Left renal pelvis (tissue), 4 donors: ENCODE measurements around the gene PRAMEF20. TPM values are rescaled to one million over a fixed set of nuclear protein-coding genes. Genes with fewer than 3 reads are reported as not detected.
"Not testable (repeated sequence)": the region's sequence is repeated elsewhere in the genome, so short reads cannot be mapped to it uniquely, and the experiment has no call there.

Experiments used
- DNase-seq, 4 donors: peaks; one replicate each; pipeline ENCODE4 v3.0.0-alpha.2; 2013; ENCODE audit warnings: low read depth in 4 of 4, low spot score in 3 of 4
- polyA plus RNA-seq, 4 donors: library from polyadenylated mRNA; unstranded; fragments of 120-200 nt; gene quantifications; one replicate each; pipeline ENCODE4 v1.2.1, GENCODE V29; 2013; ENCODE audit not compliant: insufficient read length in 4 of 4

The PRAMEF20 gene
- not detected for polyA plus RNA-seq

DNA sequence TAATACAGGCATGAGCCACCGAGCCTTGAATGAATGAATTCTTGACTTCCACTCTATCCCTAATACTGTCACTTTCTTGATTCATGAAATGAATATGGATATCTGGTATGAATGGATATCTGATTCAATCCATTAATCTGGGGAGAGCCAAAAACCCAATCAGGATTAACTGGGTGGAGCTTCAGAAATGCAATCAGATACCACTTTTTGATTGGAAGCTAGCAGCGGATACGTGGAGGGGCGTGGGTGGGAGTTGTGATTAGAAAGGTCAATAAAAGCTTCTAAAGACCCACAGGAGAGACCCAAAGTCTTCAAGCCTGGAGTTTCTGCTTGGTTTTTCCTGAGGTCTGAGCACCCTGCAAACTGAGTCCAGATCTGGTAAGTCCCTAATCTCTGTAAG lies at the start of gene PRAMEF20:
TSS of gene PRAMEF20 (plus strand) at position 301 of the 400 bp plus-strand sequence. CDS start 5,905 bp downstream, outside the sequence.
- not testable (repeated sequence) for DNase-seq

- not testable (repeated sequence) for DNase-seq
Measured at GRCh38 chr1:13362364-13362763, 47.9 kb upstream of the PRAMEF20 start.

DNA sequence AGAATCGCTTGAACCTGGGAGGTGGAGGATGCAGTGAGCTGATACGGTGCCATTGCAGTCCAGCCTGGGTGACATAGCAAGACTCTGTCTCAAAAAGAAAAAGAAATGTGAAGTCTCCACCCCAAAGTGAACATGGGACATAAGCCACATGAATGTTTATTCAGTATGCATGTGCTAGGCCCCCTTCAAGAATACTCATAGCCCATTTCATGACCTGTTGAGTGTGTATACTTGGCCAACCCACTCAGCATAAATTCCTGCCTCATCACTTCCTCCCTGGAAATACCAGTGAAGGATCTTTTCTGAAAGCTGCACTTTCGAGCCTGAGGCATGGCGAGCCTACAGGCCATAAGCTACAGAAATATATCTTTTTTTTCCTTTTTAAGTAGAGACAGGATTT lies 45.3 kb upstream of the PRAMEF20 start:
- DNase-seq: not testable (repeated sequence)

DNA sequence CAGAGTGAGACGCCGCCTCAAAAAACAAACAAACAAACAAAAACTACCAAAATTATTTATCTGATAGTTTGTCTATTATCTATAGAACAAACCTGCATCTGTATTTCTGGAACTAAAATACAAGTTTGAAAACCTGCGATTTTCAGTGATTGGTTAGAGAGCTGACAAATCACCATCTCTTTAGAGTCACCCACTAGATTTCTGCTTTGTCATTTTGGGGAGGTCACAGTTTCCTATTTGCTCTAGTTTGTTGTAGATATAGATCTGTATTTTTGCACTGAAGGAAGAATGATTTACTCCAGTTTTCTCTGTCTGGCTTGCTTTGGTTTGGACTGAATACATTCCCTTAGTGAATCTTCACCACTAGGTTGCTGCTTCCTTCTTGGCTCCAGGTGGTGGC lies 43.7 kb upstream of the PRAMEF20 start:
- DNase-seq: not testable (repeated sequence)

DNA sequence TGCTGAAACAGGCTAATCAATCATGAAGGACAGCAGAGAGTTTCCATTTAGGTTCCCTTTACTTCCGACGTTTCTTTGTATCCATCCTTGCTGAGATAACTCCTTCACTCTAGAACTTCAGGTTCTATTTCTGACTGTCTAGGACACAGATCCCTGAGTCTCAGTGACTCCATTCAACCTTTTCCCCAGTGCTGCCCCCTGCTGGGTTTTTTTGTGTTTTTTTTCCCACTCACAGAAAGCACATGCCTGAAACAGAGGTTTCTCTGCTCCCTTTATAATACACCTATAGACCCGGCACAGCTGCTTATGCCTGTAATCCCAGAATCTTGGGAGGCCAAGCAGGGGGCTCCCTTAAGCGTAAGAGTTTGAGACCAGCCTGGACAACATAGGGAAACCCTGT lies 41.7 kb upstream of the PRAMEF20 start:
- DNase-seq: not testable (repeated sequence)

- DNase-seq: not testable (repeated sequence)
Measured at GRCh38 chr1:13378983-13379382, 31.3 kb upstream of the PRAMEF20 start.

- DNase-seq: not testable (repeated sequence)
Measured at GRCh38 chr1:13380380-13380779, 29.9 kb upstream of the PRAMEF20 start.

DNA sequence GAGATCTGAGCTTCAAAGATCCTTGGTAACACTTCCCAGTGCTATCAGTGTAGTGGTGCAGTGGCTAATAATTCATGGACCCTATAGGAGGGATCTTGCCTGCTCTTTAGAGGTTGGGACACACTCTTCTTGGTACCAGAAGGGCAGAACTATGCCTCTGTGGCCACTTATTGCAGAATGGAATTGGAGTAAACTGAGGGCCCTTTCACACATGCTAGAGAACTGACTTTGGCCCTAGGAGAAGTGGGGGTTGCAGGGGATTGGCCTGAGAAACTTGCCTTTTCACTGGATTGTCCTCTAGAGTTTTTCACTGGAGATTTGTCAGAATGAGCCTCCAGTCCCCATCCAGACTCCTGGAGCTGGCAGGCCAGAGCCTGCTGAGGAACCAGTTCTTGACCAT lies 20.9 kb upstream of the PRAMEF20 start, which contains the start of gene PRAMEF17:
TSS of gene PRAMEF17 (plus strand) at position 301 of the 400 bp plus-strand sequence. CDS start at position 327, 26 bp downstream.
- DNase-seq: not testable (repeated sequence)

DNA sequence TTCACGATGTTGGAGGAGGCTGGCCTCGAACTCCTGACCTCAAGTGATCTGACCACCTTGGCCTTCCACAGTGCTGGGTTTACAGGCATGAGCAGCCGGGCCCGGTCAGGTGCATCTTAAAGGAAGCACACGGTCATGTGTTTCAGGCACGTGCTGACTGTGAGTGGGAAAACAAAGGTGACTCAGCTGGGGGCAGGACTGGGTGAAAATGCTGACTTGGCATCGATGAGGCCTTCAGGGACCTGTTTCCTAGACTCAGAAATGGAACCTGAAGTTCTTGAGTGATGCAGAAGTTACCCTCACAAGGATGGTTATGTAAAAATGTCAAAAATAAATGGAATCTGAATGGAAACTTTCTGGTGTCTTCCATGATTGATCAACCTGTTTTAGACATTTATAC lies 17.2 kb upstream of the PRAMEF20 start:
- not testable (repeated sequence) for DNase-seq

- not testable (repeated sequence) for DNase-seq
Measured at GRCh38 chr1:13394761-13395160, 15.5 kb upstream of the PRAMEF20 start.

DNA sequence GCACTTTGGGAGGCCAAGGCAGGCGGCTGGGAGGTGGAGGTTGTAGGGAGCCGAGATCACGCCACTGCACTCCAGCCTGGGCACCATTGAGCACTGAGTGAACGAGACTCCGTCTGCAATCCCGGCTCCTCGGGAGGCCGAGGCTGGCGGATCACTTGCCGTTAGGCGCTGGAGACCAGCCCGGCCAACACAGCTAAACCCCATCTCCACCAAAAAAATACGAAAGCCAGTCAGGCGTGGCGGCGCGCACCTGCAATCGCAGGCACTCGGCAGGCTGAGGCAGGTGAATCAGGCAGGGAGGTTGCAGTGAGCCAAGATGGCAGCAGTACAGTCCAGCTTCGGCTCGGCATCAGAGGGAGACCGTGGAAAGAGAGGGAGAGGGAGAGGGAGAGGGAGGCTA lies 14.9 kb upstream of the PRAMEF20 start:
- DNase-seq: not testable (repeated sequence)

GRCh38 chr1:13407811-13408210 lies 2.4 kb upstream of the PRAMEF20 start:
- DNase-seq: no peak

GRCh38 chr1:13430495-13430894 lies 20.2 kb downstream of the PRAMEF20 start:
- DNase-seq: no peak

DNA sequence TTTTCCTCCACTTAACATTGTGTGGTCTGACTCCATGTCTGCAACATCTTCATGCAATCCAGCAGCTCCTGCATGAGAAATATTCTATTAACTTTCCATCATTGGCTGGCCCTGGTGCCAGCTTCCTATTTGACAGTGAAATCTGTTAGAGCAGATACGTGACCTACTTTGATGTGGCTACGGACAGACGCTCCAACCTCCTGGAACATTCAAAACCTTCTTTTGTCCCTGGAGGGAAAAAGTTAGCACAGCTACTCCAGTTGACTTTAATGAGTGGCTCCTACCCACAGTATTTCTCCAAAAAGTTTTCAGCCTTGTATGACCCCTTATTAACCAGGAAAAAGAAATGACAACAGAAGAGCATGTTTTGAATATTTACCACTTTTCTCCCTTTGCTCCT lies 22.0 kb downstream of the PRAMEF20 start:
- no peak for DNase-seq

DNA sequence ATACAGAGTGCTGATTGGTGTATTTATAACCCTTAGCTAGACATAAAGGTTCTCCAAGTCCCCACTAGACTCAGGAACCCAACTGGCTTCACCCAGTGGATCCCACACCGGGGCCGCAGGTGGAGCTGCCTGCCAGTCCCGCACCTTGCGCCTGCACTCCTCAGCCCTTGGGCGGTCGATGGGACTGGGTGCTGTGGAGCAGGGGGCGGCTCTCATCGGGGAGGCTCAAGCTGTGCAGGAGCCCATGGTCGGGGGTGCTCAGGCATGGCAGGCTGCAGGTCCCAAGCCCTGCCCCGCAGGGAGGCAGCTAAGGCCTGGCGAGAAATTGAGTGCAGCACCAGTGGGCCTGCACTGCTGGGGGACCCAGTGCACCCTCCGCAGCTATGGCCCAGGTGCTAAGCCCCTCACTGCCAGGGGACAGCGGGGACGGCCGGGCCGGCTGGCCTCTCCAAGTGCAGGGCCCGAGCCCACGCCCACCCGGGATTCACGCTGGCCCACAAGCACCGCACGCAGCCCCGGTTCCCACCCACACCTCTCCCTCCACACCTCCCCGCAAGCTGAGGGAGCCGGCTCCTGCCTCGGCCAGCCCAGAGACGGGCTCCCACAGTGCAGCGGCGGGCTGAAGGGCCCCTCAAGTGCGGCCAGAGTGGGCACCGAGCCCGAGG lies 23.6 kb downstream of the PRAMEF20 start:
- DNase-seq: not testable (repeated sequence)

GRCh38 chr1:13435458-13435857 lies 25.2 kb downstream of the PRAMEF20 start:
- no peak for DNase-seq

- not testable (repeated sequence) for DNase-seq
Measured at GRCh38 chr1:13439104-13439783, 29.0 kb downstream of the PRAMEF20 start.

DNA sequence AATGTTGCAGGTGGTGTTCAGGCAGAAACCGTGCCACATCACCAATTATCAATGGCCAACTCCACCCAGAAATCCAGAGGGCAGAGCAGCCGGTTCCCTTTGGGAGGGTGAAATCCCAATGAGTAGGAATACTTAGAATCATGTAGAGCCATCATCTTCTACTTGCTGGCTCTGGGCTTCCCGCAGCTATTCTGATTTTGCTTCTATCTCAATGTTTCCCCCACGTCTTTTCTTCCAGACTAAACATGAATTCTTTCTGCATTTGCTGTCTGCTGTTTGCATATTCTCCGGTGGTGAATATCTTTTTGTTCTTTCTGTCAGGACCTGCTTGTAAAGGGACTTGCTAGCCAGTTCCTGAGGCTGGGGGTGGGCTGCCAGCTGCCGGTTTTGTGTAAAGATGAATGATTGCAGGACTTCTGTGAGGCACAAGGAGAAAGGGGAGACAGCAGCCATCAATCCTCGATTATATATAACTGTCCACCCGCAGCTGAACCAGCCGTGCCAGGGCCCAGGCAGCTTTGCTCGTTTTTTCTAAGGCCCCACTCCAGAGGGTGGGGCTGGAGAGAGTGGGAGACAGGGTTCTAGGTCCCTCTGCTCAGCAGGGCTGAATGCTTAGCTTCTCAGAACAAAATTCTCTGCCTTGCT lies 33.2 kb downstream of the PRAMEF20 start:
- DNase-seq: no peak

- DNase-seq: no peak
Measured at GRCh38 chr1:13450204-13450603, 40.0 kb downstream of the PRAMEF20 start.

DNA sequence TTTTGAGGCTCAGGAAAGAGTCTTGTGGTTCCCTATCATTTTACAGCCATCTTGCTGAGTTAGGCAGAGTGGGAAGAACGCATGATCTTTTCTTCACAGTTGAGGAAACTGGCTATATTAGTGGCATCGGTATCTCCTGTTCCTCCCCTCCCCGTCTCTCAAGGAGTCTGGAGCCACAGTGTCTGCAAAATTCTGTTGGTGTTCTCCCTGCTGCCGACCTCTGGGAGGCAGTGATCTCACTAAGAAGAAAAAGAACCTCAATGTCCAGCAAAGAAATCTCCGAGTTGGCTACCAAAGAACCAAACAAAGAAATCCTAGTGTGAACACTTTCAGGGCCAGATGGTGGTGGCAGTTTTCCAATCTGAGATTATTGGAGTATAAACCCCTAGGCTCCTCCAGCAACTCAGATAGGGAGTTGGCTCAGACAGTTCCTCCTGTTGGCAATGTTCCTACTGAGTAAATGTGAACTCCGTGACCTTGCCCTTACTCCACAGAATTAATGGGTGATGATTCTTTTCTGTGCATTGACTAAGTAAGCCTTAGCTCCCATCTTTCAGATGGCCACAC lies 41.2 kb downstream of the PRAMEF20 start:
- no peak for DNase-seq

DNA sequence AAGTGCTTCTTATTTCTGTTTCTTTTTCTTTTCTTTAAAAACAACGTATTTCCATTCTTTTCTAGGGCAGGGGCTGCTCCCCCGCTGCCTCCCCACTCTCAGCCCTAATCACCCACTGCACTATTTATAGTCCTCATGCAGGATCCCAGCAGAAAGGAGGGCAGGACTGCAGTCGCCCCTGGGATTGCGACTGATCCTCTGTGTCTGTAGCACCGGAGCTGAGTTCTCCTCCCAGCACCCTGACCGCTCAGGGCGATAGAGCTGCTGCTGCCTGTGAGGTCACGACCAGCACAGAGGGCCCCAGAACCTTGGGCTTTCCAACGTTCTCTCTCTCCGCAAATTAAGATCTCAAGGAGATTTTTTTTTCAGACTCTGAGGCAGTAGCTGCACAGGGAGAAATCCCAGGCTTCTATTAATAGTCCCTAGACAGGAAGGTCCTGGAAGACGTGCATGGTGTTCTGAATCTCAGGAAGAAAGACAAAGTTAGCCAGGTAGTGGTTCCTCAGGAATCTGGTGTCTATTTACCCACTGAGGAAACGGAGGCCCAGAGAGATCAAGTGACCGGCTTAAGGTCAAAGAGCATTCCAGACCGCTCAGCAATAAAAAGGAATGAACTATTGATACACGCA lies 46.8 kb downstream of the PRAMEF20 start:
- DNase-seq: no peak
